Measurements from ENCODE around the gene DEDD2.
A peak's percentile ranks its signal among the peaks of the same experiment; 100 is the strongest.

Gene DEDD2

DNA sequence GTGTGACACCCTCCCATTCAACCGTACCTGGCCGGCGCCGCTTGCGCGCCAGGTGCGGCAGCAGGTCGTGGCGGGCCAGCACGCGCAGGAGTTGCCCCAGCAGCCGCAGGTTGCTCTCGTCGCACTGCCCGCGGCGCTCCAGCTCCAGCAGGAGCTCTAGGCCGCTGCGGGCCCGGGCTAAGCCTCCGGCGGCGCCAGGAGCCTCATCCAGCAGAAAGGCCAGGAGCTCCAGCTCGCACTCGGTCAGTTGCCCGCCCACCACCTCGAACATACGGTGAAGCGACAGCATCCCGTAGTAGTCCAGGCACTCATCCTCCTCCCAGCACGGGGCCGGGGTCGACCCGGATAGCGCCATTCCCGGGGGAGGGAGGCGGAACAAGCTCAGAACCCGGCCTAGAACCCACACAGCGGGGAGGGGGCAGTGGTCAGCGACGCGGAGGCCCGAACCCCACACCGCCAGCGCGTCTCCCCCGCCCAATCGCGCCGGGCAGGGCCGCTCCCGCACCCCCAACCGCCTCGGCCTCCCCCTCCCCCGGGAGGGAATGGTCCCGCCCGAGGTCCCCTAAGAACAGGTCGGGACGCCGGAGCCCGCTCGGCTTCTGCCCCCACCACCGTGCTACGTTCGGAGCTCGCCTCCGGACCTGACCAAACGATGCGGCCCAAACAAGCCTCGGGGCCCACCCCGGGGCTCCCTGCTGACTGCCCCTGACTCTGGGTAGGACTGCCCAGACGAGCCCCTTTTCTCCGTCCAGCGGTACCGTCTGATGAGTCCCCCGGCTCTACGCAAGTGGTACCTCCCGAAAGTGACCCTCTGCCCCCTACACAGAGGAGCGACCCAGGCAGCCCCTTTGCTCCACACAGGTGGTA is 591 bp downstream of the DEDD2 start:
- Histone ChIP-seq H3K4me3 (replicated peaks; ENCODE audit: insufficient read depth, low read length) (peak overlapping the region; percentile 95), H3K27ac (replicated peaks) (peak overlapping the region; percentile 76), H3K27me3 (ENCODE audit: insufficient read depth, poor library complexity, severe bottlenecking) (no peaks in the 10 kb centered on the region)
- TF ChIP-seq, protein P1, sequence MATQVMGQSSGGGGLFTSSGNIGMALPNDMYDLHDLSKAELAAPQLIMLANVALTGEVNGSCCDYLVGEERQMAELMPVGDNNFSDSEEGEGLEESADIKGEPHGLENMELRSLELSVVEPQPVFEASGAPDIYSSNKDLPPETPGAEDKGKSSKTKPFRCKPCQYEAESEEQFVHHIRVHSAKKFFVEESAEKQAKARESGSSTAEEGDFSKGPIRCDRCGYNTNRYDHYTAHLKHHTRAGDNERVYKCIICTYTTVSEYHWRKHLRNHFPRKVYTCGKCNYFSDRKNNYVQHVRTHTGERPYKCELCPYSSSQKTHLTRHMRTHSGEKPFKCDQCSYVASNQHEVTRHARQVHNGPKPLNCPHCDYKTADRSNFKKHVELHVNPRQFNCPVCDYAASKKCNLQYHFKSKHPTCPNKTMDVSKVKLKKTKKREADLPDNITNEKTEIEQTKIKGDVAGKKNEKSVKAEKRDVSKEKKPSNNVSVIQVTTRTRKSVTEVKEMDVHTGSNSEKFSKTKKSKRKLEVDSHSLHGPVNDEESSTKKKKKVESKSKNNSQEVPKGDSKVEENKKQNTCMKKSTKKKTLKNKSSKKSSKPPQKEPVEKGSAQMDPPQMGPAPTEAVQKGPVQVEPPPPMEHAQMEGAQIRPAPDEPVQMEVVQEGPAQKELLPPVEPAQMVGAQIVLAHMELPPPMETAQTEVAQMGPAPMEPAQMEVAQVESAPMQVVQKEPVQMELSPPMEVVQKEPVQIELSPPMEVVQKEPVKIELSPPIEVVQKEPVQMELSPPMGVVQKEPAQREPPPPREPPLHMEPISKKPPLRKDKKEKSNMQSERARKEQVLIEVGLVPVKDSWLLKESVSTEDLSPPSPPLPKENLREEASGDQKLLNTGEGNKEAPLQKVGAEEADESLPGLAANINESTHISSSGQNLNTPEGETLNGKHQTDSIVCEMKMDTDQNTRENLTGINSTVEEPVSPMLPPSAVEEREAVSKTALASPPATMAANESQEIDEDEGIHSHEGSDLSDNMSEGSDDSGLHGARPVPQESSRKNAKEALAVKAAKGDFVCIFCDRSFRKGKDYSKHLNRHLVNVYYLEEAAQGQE (IDR thresholded peaks at IDR 0.05; ENCODE audit: insufficient replicate concordance, low read depth): no peak
- TF ChIP-seq, protein P2, sequence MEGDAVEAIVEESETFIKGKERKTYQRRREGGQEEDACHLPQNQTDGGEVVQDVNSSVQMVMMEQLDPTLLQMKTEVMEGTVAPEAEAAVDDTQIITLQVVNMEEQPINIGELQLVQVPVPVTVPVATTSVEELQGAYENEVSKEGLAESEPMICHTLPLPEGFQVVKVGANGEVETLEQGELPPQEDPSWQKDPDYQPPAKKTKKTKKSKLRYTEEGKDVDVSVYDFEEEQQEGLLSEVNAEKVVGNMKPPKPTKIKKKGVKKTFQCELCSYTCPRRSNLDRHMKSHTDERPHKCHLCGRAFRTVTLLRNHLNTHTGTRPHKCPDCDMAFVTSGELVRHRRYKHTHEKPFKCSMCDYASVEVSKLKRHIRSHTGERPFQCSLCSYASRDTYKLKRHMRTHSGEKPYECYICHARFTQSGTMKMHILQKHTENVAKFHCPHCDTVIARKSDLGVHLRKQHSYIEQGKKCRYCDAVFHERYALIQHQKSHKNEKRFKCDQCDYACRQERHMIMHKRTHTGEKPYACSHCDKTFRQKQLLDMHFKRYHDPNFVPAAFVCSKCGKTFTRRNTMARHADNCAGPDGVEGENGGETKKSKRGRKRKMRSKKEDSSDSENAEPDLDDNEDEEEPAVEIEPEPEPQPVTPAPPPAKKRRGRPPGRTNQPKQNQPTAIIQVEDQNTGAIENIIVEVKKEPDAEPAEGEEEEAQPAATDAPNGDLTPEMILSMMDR (IDR thresholded peaks at IDR 0.05; ENCODE audit: insufficient read depth, low read length): no peak
- no peak for TF ChIP-seq GABPA (IDR thresholded peaks at IDR 0.05; ENCODE audit: low read depth)
- no peak for TF ChIP-seq SPI1 (IDR thresholded peaks at IDR 0.05; ENCODE audit: borderline replicate concordance, low read depth)
- no peak for TF ChIP-seq POLR2AphosphoS5 (IDR thresholded peaks at IDR 0.05; ENCODE audit: low read depth)
- DNase-seq (ENCODE audit: low read depth in 1 of 2, low spot score in 1 of 2): no peak

DNA sequence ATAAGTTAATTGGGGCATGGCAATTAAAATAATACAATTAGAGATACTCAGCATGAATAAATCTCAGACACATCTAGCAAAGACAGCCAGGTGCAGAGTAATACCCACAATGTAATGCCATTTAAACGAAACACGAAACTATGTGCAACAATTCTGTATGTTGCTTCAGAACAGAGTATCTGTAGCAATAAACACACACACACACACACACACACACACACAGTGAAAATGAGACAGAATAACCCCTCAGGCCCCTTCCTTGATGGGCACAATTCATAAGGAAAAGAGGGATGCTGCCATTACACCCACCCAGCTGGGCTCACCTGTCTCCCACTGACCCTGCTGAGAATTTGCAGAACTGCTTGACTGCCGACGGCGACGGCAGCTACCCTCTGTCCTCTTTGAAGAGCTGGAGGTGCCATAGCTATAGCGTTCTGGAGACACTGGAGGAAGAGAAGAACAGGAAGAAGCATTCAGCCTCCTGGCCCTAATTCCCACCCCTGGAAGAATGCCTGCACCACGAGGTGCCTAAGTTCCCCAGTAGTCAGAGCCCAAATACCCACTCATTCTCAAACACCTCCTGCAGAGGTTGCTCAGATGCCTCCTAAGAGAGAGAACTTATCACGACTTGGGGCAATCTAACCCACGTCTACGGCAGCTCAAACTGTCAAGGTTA is 2.5 kb downstream of the DEDD2 start:
- DNase-seq (ENCODE audit: low read depth in 1 of 2, low spot score in 1 of 2): no peak
- no peak for TF ChIP-seq GABPA (IDR thresholded peaks at IDR 0.05; ENCODE audit: low read depth)
- Histone ChIP-seq H3K27ac (replicated peaks) (no peak overlapping the region), H3K27me3 (ENCODE audit: insufficient read depth, poor library complexity, severe bottlenecking) (no peaks in the 10 kb centered on the region), H3K4me3 (replicated peaks; ENCODE audit: insufficient read depth, low read length) (no peak overlapping the region)

DNA sequence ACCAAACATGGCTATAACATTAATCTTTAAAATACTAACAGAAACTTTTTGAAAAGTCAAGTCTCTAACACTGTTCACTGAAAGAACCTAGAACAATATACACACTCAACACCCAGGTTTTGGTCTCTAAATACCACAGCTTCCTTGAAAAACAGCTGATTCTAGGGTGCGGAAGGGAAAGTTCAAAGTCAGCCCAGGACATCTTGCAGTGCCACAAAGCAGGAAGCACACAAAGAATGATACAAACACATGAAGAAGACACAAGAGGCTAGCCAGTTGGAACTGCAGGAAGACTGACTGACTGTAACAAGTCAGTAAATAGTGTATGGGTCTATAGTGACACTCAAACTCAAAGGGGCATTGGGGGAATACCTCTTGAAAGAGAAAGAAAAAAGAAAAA is 4.6 kb downstream of the DEDD2 start:
- TF ChIP-seq POLR2AphosphoS5 (IDR thresholded peaks at IDR 0.05; ENCODE audit: low read depth) (no peak), GABPA (IDR thresholded peaks at IDR 0.05; ENCODE audit: low read depth) (no peak), SPI1 (IDR thresholded peaks at IDR 0.05; ENCODE audit: borderline replicate concordance, low read depth) (no peak)
- TF ChIP-seq, protein P1 (IDR thresholded peaks at IDR 0.05; ENCODE audit: insufficient replicate concordance, low read depth): no peak
- TF ChIP-seq, protein P2 (IDR thresholded peaks at IDR 0.05; ENCODE audit: insufficient read depth, low read length): no peak
- DNase-seq (ENCODE audit: low read depth in 1 of 2, low spot score in 1 of 2): no peak
- no peaks in the 10 kb centered on the region for H3K27me3 ChIP-seq (ENCODE audit: insufficient read depth, poor library complexity, severe bottlenecking)
- H3K27ac ChIP-seq (replicated peaks): no peak overlapping the region
- H3K4me3 ChIP-seq (replicated peaks; ENCODE audit: insufficient read depth, low read length): no peak overlapping the region

DNA sequence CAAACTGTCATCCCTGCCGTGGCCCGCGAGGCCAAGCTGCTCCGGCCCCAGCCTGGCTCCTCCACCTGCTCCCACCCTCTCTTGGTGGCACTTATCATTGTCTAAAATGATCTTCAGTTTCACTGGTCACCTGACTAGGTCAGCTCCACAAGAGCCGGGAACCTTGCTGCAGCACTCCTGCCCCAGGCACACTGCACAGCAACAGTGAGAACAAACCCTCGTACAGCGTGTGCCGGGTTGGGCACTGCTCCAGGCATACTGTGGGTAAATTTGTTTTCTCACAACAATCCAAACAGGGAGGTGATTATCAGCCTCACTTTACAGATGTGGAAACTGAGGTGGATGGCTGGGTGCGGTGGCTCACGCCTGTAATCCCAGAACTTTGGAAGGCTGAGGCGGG is 8.9 kb downstream of the DEDD2 start:
- no peak overlapping the region for H3K4me3 ChIP-seq (replicated peaks; ENCODE audit: insufficient read depth, low read length)
- DNase-seq (ENCODE audit: low read depth in 1 of 2, low spot score in 1 of 2): no peak
- TF ChIP-seq GABPA (IDR thresholded peaks at IDR 0.05; ENCODE audit: low read depth) (no peak), POLR2AphosphoS5 (IDR thresholded peaks at IDR 0.05; ENCODE audit: low read depth) (no peak), SPI1 (IDR thresholded peaks at IDR 0.05; ENCODE audit: borderline replicate concordance, low read depth) (no peak)
- TF ChIP-seq, protein P2 (IDR thresholded peaks at IDR 0.05; ENCODE audit: insufficient read depth, low read length): no peak
- TF ChIP-seq, protein P1 (IDR thresholded peaks at IDR 0.05; ENCODE audit: insufficient replicate concordance, low read depth): no peak
- no peaks in the 10 kb centered on the region for H3K27me3 ChIP-seq (ENCODE audit: insufficient read depth, poor library complexity, severe bottlenecking)
- peak overlapping the region; percentile 57 for H3K27ac ChIP-seq (replicated peaks)

Data from HL-60 (cell line).